GM23338 (cell line): ENCODE measurements around the gene COX11. TPM values are rescaled to one million over a fixed set of nuclear protein-coding genes. Genes with fewer than 3 reads are reported as not detected.

Experiments used
- EZH2 ChIP-seq: fragments of 200-600 bp; sonication (generic); IDR thresholded peaks from one replicate; pipeline ENCODE4 v1.8.0; 2017; ENCODE audit warnings: antibody characterized with exemption, mild to moderate bottlenecking, low read depth; ENCODE audit not compliant: unreplicated experiment
- EZH2phosphoT487 ChIP-seq: fragments of 200-600 bp; sonication (generic); IDR thresholded peaks from one replicate; pipeline ENCODE4 v1.8.1; 2018; ENCODE audit warnings: antibody characterized with exemption; ENCODE audit not compliant: unreplicated experiment
- JUNB ChIP-seq: IDR thresholded peaks from one replicate; pipeline ENCODE4 v1.6.1; 2016; ENCODE audit warnings: antibody characterized with exemption; ENCODE audit not compliant: unreplicated experiment
- NANOG ChIP-seq: IDR thresholded peaks from 2 replicates; pipeline ENCODE4 v1.6.1; 2016; ENCODE audit warnings: antibody characterized with exemption, borderline replicate concordance
- ZNF114 ChIP-seq: fragments of 250-450 bp; sonication (Bioruptor Pico); IDR thresholded peaks from 2 replicates; pipeline ENCODE4 v1.5.0; 2020; ENCODE audit warnings: mild to moderate bottlenecking, moderate library complexity
- ZNF331 ChIP-seq: fragments of 250-450 bp; sonication (Bioruptor Pico); IDR thresholded peaks from 2 replicates; pipeline ENCODE4 v1.5.0; 2020; ENCODE audit warnings: low read depth, mild to moderate bottlenecking, moderate library complexity
- polyA plus RNA-seq: library from polyadenylated mRNA; unstranded; fragments of >200 nt; fragmentation: Nextera tagmentation; extraction: Ambion mirVana; gene quantifications from 2 replicates; pipeline ENCODE4 v1.2.1, GENCODE V29; 2016
- total RNA-seq: library from RNA; depleted of rRNA; stranded (reverse); fragments of >200 nt; shearing (Covaris generic); gene quantifications from 2 replicates; pipeline ENCODE4 v1.2.3, GENCODE V29; 2014
- TF ChIP-seq, protein P1 (sequence below): fragments of 250-450 bp; sonication (Bioruptor Pico); IDR thresholded peaks from 2 replicates; pipeline ENCODE4 v1.5.0; 2020; ENCODE audit warnings: mild to moderate bottlenecking, moderate library complexity
- TF ChIP-seq, protein P2 (sequence below): IDR thresholded peaks from 2 replicates; pipeline ENCODE4 v1.6.1; 2016; ENCODE audit warnings: antibody characterized with exemption
- TF ChIP-seq, protein P3 (sequence below), 2 experiments: fragments of 200-600 bp in 1 of 2; sonication (generic) in 1 of 2; conservative IDR thresholded peaks; 2 replicates each; pipeline versions ENCODE4 v1.5.1 to v1.6.1; 2016 to 2017; ENCODE audit warnings: antibody characterized with exemption in 2 of 2, low read depth in 2 of 2, mild to moderate bottlenecking in 2 of 2, moderate library complexity in 1 of 2

Gene COX11
- total and polyA plus RNA-seq, 2 experiments from 2014 or later = 53.7 to 56.7 TPM

DNA sequence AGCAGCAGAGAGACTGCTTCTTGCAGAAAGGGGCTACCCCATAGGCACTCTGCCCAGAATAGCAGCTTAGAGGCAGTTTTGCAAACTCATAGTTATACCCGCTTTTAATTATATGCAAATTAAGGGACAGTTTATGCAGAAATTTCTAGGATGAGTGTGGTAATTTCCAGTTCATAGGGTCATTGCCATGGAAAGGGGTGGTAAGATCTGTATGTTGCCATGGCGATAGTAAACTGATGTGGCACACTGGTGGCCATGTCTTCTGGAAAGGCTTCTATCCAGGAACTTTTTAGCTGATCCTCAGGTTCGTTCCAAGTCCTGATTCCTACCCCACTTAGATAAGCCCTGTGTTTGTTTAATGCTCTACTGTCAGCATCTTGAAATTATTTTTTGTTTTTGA, 6.3 kb upstream of the COX11 start (continued):
- TF ChIP-seq, protein P1, sequence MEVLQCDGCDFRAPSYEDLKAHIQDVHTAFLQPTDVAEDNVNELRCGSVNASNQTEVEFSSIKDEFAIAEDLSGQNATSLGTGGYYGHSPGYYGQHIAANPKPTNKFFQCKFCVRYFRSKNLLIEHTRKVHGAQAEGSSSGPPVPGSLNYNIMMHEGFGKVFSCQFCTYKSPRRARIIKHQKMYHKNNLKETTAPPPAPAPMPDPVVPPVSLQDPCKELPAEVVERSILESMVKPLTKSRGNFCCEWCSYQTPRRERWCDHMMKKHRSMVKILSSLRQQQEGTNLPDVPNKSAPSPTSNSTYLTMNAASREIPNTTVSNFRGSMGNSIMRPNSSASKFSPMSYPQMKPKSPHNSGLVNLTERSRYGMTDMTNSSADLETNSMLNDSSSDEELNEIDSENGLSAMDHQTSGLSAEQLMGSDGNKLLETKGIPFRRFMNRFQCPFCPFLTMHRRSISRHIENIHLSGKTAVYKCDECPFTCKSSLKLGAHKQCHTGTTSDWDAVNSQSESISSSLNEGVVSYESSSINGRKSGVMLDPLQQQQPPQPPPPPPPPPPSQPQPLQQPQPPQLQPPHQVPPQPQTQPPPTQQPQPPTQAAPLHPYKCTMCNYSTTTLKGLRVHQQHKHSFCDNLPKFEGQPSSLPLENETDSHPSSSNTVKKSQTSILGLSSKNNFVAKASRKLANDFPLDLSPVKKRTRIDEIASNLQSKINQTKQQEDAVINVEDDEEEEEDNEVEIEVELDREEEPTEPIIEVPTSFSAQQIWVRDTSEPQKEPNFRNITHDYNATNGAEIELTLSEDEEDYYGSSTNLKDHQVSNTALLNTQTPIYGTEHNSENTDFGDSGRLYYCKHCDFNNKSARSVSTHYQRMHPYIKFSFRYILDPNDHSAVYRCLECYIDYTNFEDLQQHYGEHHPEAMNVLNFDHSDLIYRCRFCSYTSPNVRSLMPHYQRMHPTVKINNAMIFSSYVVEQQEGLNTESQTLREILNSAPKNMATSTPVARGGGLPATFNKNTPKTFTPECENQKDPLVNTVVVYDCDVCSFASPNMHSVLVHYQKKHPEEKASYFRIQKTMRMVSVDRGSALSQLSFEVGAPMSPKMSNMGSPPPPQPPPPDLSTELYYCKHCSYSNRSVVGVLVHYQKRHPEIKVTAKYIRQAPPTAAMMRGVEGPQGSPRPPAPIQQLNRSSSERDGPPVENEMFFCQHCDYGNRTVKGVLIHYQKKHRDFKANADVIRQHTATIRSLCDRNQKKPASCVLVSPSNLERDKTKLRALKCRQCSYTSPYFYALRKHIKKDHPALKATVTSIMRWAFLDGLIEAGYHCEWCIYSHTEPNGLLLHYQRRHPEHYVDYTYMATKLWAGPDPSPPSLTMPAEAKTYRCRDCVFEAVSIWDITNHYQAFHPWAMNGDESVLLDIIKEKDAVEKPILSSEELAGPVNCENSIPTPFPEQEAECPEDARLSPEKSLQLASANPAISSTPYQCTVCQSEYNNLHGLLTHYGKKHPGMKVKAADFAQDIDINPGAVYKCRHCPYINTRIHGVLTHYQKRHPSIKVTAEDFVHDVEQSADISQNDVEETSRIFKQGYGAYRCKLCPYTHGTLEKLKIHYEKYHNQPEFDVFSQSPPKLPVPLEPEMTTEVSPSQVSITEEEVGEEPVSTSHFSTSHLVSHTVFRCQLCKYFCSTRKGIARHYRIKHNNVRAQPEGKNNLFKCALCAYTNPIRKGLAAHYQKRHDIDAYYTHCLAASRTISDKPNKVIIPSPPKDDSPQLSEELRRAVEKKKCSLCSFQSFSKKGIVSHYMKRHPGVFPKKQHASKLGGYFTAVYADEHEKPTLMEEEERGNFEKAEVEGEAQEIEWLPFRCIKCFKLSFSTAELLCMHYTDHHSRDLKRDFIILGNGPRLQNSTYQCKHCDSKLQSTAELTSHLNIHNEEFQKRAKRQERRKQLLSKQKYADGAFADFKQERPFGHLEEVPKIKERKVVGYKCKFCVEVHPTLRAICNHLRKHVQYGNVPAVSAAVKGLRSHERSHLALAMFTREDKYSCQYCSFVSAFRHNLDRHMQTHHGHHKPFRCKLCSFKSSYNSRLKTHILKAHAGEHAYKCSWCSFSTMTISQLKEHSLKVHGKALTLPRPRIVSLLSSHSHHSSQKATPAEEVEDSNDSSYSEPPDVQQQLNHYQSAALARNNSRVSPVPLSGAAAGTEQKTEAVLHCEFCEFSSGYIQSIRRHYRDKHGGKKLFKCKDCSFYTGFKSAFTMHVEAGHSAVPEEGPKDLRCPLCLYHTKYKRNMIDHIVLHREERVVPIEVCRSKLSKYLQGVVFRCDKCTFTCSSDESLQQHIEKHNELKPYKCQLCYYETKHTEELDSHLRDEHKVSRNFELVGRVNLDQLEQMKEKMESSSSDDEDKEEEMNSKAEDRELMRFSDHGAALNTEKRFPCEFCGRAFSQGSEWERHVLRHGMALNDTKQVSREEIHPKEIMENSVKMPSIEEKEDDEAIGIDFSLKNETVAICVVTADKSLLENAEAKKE (CRISPR knock-in tag) = no peak
- TF ChIP-seq ZNF331 (CRISPR knock-in tag) = no peak
- TF ChIP-seq ZNF114 (CRISPR knock-in tag) = no peak
- TF ChIP-seq, protein P2, sequence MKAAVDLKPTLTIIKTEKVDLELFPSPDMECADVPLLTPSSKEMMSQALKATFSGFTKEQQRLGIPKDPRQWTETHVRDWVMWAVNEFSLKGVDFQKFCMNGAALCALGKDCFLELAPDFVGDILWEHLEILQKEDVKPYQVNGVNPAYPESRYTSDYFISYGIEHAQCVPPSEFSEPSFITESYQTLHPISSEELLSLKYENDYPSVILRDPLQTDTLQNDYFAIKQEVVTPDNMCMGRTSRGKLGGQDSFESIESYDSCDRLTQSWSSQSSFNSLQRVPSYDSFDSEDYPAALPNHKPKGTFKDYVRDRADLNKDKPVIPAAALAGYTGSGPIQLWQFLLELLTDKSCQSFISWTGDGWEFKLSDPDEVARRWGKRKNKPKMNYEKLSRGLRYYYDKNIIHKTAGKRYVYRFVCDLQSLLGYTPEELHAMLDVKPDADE = no peak
- TF ChIP-seq, protein P3, sequence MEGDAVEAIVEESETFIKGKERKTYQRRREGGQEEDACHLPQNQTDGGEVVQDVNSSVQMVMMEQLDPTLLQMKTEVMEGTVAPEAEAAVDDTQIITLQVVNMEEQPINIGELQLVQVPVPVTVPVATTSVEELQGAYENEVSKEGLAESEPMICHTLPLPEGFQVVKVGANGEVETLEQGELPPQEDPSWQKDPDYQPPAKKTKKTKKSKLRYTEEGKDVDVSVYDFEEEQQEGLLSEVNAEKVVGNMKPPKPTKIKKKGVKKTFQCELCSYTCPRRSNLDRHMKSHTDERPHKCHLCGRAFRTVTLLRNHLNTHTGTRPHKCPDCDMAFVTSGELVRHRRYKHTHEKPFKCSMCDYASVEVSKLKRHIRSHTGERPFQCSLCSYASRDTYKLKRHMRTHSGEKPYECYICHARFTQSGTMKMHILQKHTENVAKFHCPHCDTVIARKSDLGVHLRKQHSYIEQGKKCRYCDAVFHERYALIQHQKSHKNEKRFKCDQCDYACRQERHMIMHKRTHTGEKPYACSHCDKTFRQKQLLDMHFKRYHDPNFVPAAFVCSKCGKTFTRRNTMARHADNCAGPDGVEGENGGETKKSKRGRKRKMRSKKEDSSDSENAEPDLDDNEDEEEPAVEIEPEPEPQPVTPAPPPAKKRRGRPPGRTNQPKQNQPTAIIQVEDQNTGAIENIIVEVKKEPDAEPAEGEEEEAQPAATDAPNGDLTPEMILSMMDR (conservative IDR thresholded peaks at IDR 0.05; ENCODE audit: low read depth in 2 of 2) = no peak
- no peak for TF ChIP-seq EZH2phosphoT487
- TF ChIP-seq EZH2 = no peak
- no peak for TF ChIP-seq JUNB
- TF ChIP-seq NANOG = no peak
